Ascending aorta (tissue), 2 donors: ENCODE results near the gene GPR183. TPM values are rescaled to one million over a fixed set of nuclear protein-coding genes. Genes with fewer than 3 reads are reported as not detected.

Experiments used
- DNase-seq, 2 donors: peaks; one replicate each; pipeline ENCODE4 v3.0.0-alpha.2; 2019; ENCODE audit warnings: low spot score in 2 of 2
- H3K27ac ChIP-seq, 2 donors: fragments of 200-600 bp; sonication (generic); one replicate each; pipeline ENCODE4 v1.5.1; 2016 to 2017; ENCODE audit warnings: mild to moderate bottlenecking in 1 of 2
- H3K27me3 ChIP-seq: fragments of 200-600 bp; sonication (generic); one replicate; pipeline ENCODE4 v1.5.1; 2017
- H3K36me3 ChIP-seq, 2 donors: fragments of 200-600 bp; sonication (generic); one replicate each; pipeline ENCODE4 v1.5.1; 2016
- H3K4me1 ChIP-seq, 2 donors: fragments of 200-600 bp; sonication (generic); one replicate each; pipeline ENCODE4 v1.5.1; 2016 to 2017; ENCODE audit warnings: mild to moderate bottlenecking in 1 of 2
- H3K4me3 ChIP-seq, 2 donors: fragments of 200-600 bp; sonication (generic); one replicate each; pipeline ENCODE4 v1.5.1; 2016 to 2017; ENCODE audit warnings: mild to moderate bottlenecking in 1 of 2
- H3K9me3 ChIP-seq, 2 donors: fragments of 200-600 bp; sonication (generic); one replicate each; pipeline ENCODE4 v1.5.1; 2016
- intact Hi-C: fragments of 100-400 bp; cut with DNase I; formaldehyde crosslinking; loops from one replicate; pipeline ENCODE4 v1.15.1; 2023
- total RNA-seq: library from RNA; depleted of rRNA; stranded (reverse); fragments of >200 nt; gene quantifications from one replicate; pipeline ENCODE4 v1.1.0, GENCODE V29; 2016
- TF ChIP-seq, protein P1 (sequence below), 3 experiments: fragments of 200-600 bp in 2 of 3; fragments of 450-650 bp in 1 of 3; sonication (generic) in 2 of 3; IDR thresholded peaks; one replicate each; pipeline ENCODE4 v1.5.1; 2016 to 2019; ENCODE audit warnings: antibody characterized with exemption in 3 of 3, mild to moderate bottlenecking in 1 of 3, moderate library complexity in 1 of 3

Gene GPR183
- total RNA-seq, 1 donor from 2014 or later: 1.1 TPM

DNA sequence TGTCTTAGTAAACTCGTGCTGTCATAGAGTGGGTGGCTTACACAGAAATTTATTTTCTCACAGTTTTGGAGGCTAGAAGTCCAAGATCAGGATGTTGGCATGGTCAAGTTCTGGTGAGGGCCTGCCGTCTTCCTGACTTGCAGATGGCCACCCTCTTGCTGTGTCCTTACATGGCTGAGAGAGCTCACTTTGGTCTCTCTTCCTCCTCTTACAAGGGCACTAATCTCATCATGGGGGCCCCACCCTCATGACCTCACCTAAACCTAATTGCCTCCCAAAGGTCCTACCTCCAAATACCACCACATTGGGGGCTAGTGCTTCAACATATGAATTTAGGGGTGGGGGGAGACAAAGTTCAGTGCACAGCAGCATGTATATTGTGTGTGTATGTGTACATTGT lies 34.7 kb downstream of the GPR183 start:
- Histone ChIP-seq H3K4me3 (no peak overlapping the region), H3K27me3 (no peaks in the 10 kb centered on the region), H3K9me3 (no peaks in the 10 kb centered on the region), H3K36me3 (peaks cover 0 to 4% of the 10 kb centered on the region in 2 donors), H3K4me1 (no peaks in the 10 kb centered on the region), H3K27ac (no peak overlapping the region)
- no peak for DNase-seq
- TF ChIP-seq, protein P1, sequence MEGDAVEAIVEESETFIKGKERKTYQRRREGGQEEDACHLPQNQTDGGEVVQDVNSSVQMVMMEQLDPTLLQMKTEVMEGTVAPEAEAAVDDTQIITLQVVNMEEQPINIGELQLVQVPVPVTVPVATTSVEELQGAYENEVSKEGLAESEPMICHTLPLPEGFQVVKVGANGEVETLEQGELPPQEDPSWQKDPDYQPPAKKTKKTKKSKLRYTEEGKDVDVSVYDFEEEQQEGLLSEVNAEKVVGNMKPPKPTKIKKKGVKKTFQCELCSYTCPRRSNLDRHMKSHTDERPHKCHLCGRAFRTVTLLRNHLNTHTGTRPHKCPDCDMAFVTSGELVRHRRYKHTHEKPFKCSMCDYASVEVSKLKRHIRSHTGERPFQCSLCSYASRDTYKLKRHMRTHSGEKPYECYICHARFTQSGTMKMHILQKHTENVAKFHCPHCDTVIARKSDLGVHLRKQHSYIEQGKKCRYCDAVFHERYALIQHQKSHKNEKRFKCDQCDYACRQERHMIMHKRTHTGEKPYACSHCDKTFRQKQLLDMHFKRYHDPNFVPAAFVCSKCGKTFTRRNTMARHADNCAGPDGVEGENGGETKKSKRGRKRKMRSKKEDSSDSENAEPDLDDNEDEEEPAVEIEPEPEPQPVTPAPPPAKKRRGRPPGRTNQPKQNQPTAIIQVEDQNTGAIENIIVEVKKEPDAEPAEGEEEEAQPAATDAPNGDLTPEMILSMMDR (IDR thresholded peaks at IDR 0.05): no peak
- intact Hi-C loops: no loop called here

DNA sequence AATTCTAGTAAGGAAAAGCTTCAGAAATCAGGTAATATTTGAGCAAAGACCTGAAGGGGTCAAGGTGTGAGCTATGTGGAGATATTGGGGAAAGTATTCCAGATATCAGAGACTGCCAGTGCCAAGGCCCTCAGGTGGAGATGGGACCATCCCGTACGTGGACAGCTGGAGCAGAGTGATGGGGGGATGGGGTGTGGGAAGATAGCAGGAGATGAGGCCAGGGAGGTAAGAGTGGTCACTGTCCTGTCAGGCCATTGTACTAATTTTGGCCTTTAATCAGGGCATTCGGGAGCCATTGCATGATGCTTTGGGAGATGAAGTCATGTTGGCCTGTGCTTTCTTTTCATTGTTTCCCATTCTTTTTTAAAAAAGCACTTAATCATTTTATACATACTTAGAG lies 36.0 kb downstream of the GPR183 start:
- Histone ChIP-seq H3K27me3 (no peaks in the 10 kb centered on the region), H3K4me3 (no peak overlapping the region), H3K27ac (no peak overlapping the region), H3K4me1 (no peaks in the 10 kb centered on the region), H3K9me3 (no peaks in the 10 kb centered on the region), H3K36me3 (peaks cover 0 to 4% of the 10 kb centered on the region in 2 donors)
- TF ChIP-seq, protein P1 (IDR thresholded peaks at IDR 0.05): no peak
- intact Hi-C loops: no loop called here
- no peak for DNase-seq

DNA sequence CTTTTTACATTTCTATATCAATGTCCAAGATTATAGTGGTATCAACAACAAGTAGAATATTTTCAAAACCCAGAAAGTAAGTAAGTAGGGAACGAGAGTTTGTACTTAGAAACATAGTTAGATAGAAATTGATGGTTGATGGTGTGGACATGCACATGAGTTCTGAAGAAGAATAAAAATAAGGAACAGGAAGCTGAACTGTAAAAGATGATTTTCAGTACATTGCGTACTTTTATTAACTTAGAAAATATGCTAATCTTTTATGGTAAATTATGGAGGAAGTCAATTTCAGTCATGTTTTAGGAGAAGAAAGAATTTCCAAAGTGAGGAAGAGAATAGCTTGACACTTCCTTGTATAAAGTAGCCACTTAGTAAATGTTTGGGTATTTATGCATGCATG lies 36.7 kb downstream of the GPR183 start:
- Histone ChIP-seq H3K4me1 (no peaks in the 10 kb centered on the region), H3K4me3 (no peak overlapping the region), H3K9me3 (no peaks in the 10 kb centered on the region), H3K27ac (no peak overlapping the region), H3K36me3 (peaks cover 0 to 4% of the 10 kb centered on the region in 2 donors), H3K27me3 (no peaks in the 10 kb centered on the region)
- intact Hi-C loops: no loop called here
- DNase-seq: no peak
- TF ChIP-seq, protein P1 (IDR thresholded peaks at IDR 0.05): no peak

DNA sequence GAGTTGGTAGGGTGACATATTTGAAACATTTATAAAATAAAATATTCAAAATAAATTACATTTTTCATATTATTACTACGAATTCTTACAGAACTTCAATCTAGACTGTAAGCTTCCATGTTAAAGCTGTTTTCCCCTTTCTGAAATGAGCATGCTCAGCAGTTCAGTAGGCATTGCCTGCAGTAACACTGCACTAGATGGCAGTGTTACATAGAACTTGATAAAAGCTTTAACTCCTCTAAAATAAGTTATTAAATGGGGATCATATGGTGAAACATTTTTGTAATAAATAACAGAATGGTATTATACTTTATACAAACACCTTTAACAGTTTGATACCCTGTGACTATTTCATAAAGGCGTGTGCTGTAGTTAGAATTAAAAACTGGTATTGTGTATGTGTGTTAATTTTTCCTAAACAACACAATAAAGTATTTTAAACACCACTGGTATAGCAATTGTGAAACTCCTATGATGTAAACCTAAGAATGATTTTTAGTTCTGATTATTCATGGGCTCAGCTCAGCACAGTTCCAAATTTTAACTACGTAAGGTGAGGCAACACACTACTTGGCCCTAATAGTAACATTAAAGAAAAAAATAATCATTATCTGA lies 37.5 kb downstream of the GPR183 start:
- no peaks in the 10 kb centered on the region for H3K9me3 ChIP-seq
- no peak overlapping the region for H3K4me3 ChIP-seq
- no peak overlapping the region for H3K27ac ChIP-seq
- no peaks in the 10 kb centered on the region for H3K27me3 ChIP-seq
- intact Hi-C loops: loop anchor here (2.0 kb wide), 1 partner anchor 167 kb away; no protein-coding TSS in a partner anchor
- H3K4me1 ChIP-seq: no peaks in the 10 kb centered on the region
- no peak for DNase-seq
- H3K36me3 ChIP-seq: no peaks in the 10 kb centered on the region
- TF ChIP-seq, protein P1 (IDR thresholded peaks at IDR 0.05): peak; percentile 42 to 68 (median 61)

DNA sequence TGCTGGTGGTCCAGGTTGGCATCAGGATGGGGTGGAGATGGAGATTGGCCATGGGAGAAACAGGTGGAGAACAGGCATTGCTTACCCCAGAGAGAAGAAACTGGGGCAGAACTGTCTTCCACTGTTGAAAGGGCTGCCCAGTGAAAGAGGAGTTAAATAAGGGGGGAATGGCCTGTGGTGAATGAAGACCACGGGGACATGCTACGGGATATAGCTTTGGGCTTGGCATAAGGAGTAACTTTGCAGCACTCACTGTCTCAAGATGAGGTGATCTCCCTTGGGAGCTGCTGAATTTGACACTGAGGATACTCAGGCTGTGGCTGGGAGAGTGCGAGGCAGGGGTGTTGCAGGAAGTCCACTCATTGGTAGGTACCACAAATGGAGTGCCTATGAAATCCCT lies 38.4 kb downstream of the GPR183 start:
- H3K9me3 ChIP-seq: no peaks in the 10 kb centered on the region
- no peaks in the 10 kb centered on the region for H3K4me1 ChIP-seq
- H3K27me3 ChIP-seq: no peaks in the 10 kb centered on the region
- intact Hi-C loops: loop anchor here (2.0 kb wide), 1 partner anchor 168 kb away; no protein-coding TSS in a partner anchor
- no peak for DNase-seq
- H3K36me3 ChIP-seq: no peaks in the 10 kb centered on the region
- H3K4me3 ChIP-seq: no peak overlapping the region
- H3K27ac ChIP-seq: no peak overlapping the region
- TF ChIP-seq, protein P1 (IDR thresholded peaks at IDR 0.05): no peak
